Measurements from ENCODE around the gene KPNB1. TPM values are rescaled to one million over a fixed set of nuclear protein-coding genes. Genes with fewer than 3 reads are reported as not detected.
A peak's percentile ranks its signal among the peaks of the same experiment; 100 is the strongest.

The KPNB1 gene
- total RNA-seq, 2 donors from 2014 or later, result 452 to 500 TPM

- H3K9me3 ChIP-seq (ENCODE audit: control insufficient read depth, low read length), result no peaks in the 10 kb centered on the region
- H3K27me3 Mint-ChIP-seq (ENCODE audit: insufficient read depth), result peaks cover 1% of the 10 kb centered on the region
- peak overlapping the region; percentile 15 for H3K27ac Mint-ChIP-seq
- H3K27ac ChIP-seq (ENCODE audit: low read depth, low read length), result no peak overlapping the region
- H3K9me3 Mint-ChIP-seq, result no peaks in the 10 kb centered on the region
- peaks cover 22% of the 10 kb centered on the region for H3K36me3 Mint-ChIP-seq (ENCODE audit: low read depth)
- 49 to 68% methylated on average over 10 to 25 of the region's 25 CpGs for WGBS, 2 experiments (ENCODE audit: insufficient coverage in 1 of 2, insufficient read length in 1 of 2)
- no peak overlapping the region for H3K4me3 Mint-ChIP-seq
- DNase-seq, result peak; percentile 97
- peaks cover 5% of the 10 kb centered on the region for H3K4me1 Mint-ChIP-seq
- no peak overlapping the region for H3K4me3 ChIP-seq (ENCODE audit: low read length)
- H3K27me3 ChIP-seq (ENCODE audit: control insufficient read depth, insufficient read depth, low read length, poor library complexity, severe bottlenecking), result no peaks in the 10 kb centered on the region
- TF ChIP-seq CTCF (conservative IDR thresholded peaks at IDR 0.05), result peak; percentile 98
- H3K4me1 ChIP-seq (ENCODE audit: control insufficient read depth, insufficient read depth, low read length), result no peaks in the 10 kb centered on the region
- no peak overlapping the region for H3K9ac ChIP-seq (ENCODE audit: extremely low read depth, low read length, poor library complexity, severe bottlenecking)
- H3K36me3 ChIP-seq (ENCODE audit: control insufficient read depth, insufficient read depth, low read length), result peaks cover 11% of the 10 kb centered on the region
Observed at GRCh38 chr17:47698749-47699535, 49.2 kb downstream of the KPNB1 start.

GRCh38 chr17:47699536-47699840 lies 49.8 kb downstream of the KPNB1 start:
- no peaks in the 10 kb centered on the region for H3K27me3 ChIP-seq (ENCODE audit: control insufficient read depth, insufficient read depth, low read length, poor library complexity, severe bottlenecking)
- H3K27me3 Mint-ChIP-seq (ENCODE audit: insufficient read depth), result peaks cover 1% of the 10 kb centered on the region
- no peak overlapping the region for H3K4me3 Mint-ChIP-seq
- H3K4me3 ChIP-seq (ENCODE audit: low read length), result no peak overlapping the region
- H3K9me3 ChIP-seq (ENCODE audit: control insufficient read depth, low read length), result no peaks in the 10 kb centered on the region
- no peak for DNase-seq
- H3K9me3 Mint-ChIP-seq, result no peaks in the 10 kb centered on the region
- H3K36me3 Mint-ChIP-seq (ENCODE audit: low read depth), result peaks cover 22% of the 10 kb centered on the region
- 94 to 100% methylated on average over 2 to 4 of the region's 4 CpGs for WGBS, 2 experiments (ENCODE audit: insufficient coverage in 1 of 2, insufficient read length in 1 of 2)
- H3K9ac ChIP-seq (ENCODE audit: extremely low read depth, low read length, poor library complexity, severe bottlenecking), result no peak overlapping the region
- peaks cover 5% of the 10 kb centered on the region for H3K4me1 Mint-ChIP-seq
- H3K27ac Mint-ChIP-seq, result no peak overlapping the region
- H3K4me1 ChIP-seq (ENCODE audit: control insufficient read depth, insufficient read depth, low read length), result no peaks in the 10 kb centered on the region
- no peak overlapping the region for H3K27ac ChIP-seq (ENCODE audit: low read depth, low read length)
- peaks cover 11% of the 10 kb centered on the region for H3K36me3 ChIP-seq (ENCODE audit: control insufficient read depth, insufficient read depth, low read length)
- TF ChIP-seq CTCF (conservative IDR thresholded peaks at IDR 0.05), result no peak

GRCh38 chr17:47700471-47701449 lies 51.0 kb downstream of the KPNB1 start:
- Histone ChIP-seq H3K36me3 (ENCODE audit: control insufficient read depth, insufficient read depth, low read length) (peaks cover 17% of the 10 kb centered on the region), H3K4me3 (ENCODE audit: low read length) (no peak overlapping the region), H3K27me3 (ENCODE audit: control insufficient read depth, insufficient read depth, low read length, poor library complexity, severe bottlenecking) (no peaks in the 10 kb centered on the region), H3K4me1 (ENCODE audit: control insufficient read depth, insufficient read depth, low read length) (no peaks in the 10 kb centered on the region), H3K9me3 (ENCODE audit: control insufficient read depth, low read length) (no peaks in the 10 kb centered on the region), H3K9ac (ENCODE audit: extremely low read depth, low read length, poor library complexity, severe bottlenecking) (no peak overlapping the region), H3K27ac (ENCODE audit: low read depth, low read length) (no peak overlapping the region)
- H3K27me3 Mint-ChIP-seq (ENCODE audit: insufficient read depth), result no peaks in the 10 kb centered on the region
- DNase-seq, result no peak
- no peak overlapping the region for H3K27ac Mint-ChIP-seq
- no peak overlapping the region for H3K4me3 Mint-ChIP-seq
- TF ChIP-seq CTCF (conservative IDR thresholded peaks at IDR 0.05), result no peak
- H3K9me3 Mint-ChIP-seq, result no peaks in the 10 kb centered on the region
- WGBS, 2 experiments (ENCODE audit: insufficient coverage in 1 of 2, insufficient read length in 1 of 2), result 90 to 94% methylated on average over 2 to 13 of the region's 13 CpGs
- peaks cover 13% of the 10 kb centered on the region for H3K4me1 Mint-ChIP-seq
- H3K36me3 Mint-ChIP-seq (ENCODE audit: low read depth), result peaks cover 22% of the 10 kb centered on the region
